ENCODE results near the gene ERV3-1. TPM values are rescaled to one million over a fixed set of nuclear protein-coding genes. Genes with fewer than 3 reads are reported as not detected.
A peak's percentile ranks its signal among the peaks of the same experiment; 100 is the strongest.

ERV3-1 gene
- total RNA-seq, 1 donor from 2014 or later = 6.8 TPM

DNA sequence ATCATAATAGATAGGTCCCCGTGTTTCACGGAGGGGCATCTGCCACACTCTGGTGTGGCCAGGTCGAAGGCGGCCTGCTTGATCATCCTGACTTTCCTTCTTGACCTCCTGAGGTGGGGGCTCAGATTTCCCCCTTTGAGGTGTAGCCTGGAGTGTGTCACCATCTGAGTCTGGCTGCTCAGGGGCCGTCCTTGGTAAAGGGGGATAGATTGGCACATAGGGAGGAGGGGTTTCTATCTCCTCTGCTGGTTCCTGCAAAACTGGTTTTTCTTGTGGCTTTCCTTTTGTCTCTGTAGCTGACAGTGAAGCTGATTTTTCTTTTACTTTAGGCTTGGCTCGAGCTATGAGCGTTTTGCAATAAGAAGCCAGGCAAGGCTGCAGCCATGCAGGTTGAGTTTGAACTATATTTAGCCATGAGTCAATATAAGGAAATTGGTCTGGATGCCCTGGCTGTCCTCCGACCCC lies 8.5 kb downstream of the ERV3-1 start:
- H3K27ac ChIP-seq (replicated peaks) = peak overlapping the region; percentile 82
- peaks cover 56% of the 10 kb centered on the region for H3K9me3 ChIP-seq (replicated peaks)
- H3K36me3 ChIP-seq = peaks cover 13% of the 10 kb centered on the region
- intact Hi-C loops (cut with micrococcal nuclease) = no loop called here
- peak overlapping the region; percentile 34 for H3K4me3 ChIP-seq
- no peak for TF ChIP-seq CTCF (IDR thresholded peaks at IDR 0.05; ENCODE audit: borderline replicate concordance)
- H3K27me3 ChIP-seq (ENCODE audit: low read depth) = no peaks in the 10 kb centered on the region
- H3K4me1 ChIP-seq = peaks cover 56% of the 10 kb centered on the region
- no peak for DNase-seq

DNA sequence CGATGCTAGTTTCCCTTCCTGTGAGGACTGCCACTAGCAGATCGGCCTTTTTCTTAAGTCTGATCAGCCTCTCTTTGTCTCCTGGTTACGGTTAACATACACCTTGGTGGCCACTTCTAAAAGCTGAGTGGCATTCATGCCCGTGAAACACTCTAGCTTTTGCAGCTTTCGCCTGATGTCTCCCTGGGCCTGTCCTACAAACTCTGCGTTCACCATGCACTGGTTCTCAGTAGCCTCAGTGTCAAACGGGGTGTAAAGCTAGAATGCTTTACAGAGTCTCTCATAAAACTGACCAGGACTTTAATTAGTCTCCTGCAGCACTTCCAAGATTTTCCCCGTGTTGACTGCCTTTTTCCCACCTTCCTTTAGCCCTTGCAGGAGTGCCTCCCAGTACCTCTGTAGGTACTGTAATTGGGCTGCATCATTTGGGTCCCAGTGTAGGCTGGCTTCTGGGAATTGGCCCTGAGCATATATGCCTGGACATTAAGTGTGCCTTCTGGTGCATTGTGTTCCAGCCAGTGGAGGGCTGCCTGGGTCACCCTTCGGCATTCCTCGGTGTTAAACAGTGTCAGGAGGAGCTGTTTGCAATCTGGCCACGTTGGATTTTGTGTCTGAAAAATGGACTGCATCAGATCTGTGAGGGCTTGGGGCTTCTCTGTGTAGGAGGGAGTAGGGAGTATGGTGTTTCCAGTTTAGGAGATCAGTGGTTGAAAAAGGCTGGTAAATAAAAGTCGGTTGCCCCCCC lies 9.2 kb downstream of the ERV3-1 start:
- peaks cover 62% of the 10 kb centered on the region for H3K9me3 ChIP-seq (replicated peaks)

GRCh38 chr7:64996305-64996704 lies 10.2 kb downstream of the ERV3-1 start:
- Histone ChIP-seq H3K27ac (replicated peaks) (no peak overlapping the region), H3K4me1 (peaks cover 43% of the 10 kb centered on the region), H3K27me3 (ENCODE audit: low read depth) (no peaks in the 10 kb centered on the region), H3K9me3 (replicated peaks) (peaks cover 72% of the 10 kb centered on the region), H3K4me3 (no peak overlapping the region), H3K36me3 (peaks cover 29% of the 10 kb centered on the region)
- TF ChIP-seq CTCF (IDR thresholded peaks at IDR 0.05; ENCODE audit: borderline replicate concordance) = no peak
- DNase-seq = no peak
- intact Hi-C loops (cut with micrococcal nuclease) = no loop called here

More for the DNA sequence above, 9.2 kb downstream of the ERV3-1 start:
- intact Hi-C loops (cut with micrococcal nuclease) = no loop called here
- Histone ChIP-seq H3K27ac (replicated peaks) (peak overlapping the region; percentile 82), H3K36me3 (peaks cover 19% of the 10 kb centered on the region), H3K4me1 (peaks cover 50% of the 10 kb centered on the region), H3K27me3 (ENCODE audit: low read depth) (no peaks in the 10 kb centered on the region), H3K4me3 (peak overlapping the region; percentile 34)
- TF ChIP-seq CTCF (IDR thresholded peaks at IDR 0.05; ENCODE audit: borderline replicate concordance) = no peak
- DNase-seq = no peak

DNA sequence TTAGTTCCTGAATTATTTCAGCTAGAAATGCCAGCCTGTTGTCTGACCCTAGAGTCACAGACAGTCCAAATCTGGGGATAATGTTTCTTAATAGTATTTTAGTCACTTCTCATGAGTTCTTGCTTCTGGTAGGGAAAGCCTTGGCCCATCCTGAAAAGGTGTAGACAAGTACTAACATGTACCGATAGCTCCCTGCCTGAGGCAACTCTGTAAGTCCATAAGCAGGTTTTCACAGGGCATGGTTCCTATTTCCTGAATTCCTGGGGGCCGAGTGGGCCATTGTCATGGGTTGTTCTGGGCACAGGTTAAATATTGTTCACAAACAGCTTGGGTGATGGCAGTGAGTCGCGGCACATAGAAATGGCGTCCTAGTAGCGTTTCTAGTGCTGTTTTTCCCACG lies 12.6 kb downstream of the ERV3-1 start:
- intact Hi-C loops (cut with micrococcal nuclease) = no loop called here
- H3K9me3 ChIP-seq (replicated peaks) = peaks cover 82% of the 10 kb centered on the region
- no peak overlapping the region for H3K4me3 ChIP-seq
- H3K27me3 ChIP-seq (ENCODE audit: low read depth) = no peaks in the 10 kb centered on the region
- DNase-seq = no peak
- no peak for TF ChIP-seq CTCF (IDR thresholded peaks at IDR 0.05; ENCODE audit: borderline replicate concordance)
- peaks cover 23% of the 10 kb centered on the region for H3K4me1 ChIP-seq
- peaks cover 42% of the 10 kb centered on the region for H3K36me3 ChIP-seq
- no peak overlapping the region for H3K27ac ChIP-seq (replicated peaks)

GRCh38 chr7:64992971-64993370 lies 13.5 kb downstream of the ERV3-1 start:
- DNase-seq = no peak

More at GRCh38 chr7:64992971-64993370, 13.5 kb downstream of the ERV3-1 start:
- peaks cover 84% of the 10 kb centered on the region for H3K9me3 ChIP-seq (replicated peaks)
- no peaks in the 10 kb centered on the region for H3K27me3 ChIP-seq (ENCODE audit: low read depth)
- H3K4me1 ChIP-seq = peaks cover 15% of the 10 kb centered on the region
- intact Hi-C loops (cut with micrococcal nuclease) = no loop called here
- H3K27ac ChIP-seq (replicated peaks) = no peak overlapping the region
- H3K36me3 ChIP-seq = peaks cover 38% of the 10 kb centered on the region
- TF ChIP-seq CTCF (IDR thresholded peaks at IDR 0.05; ENCODE audit: borderline replicate concordance) = no peak
- H3K4me3 ChIP-seq = no peak overlapping the region

All from left ventricle myocardium inferior (tissue), 1 donor.